ENCODE data around the gene DMD.

- TF ChIP-seq CTCF (conservative IDR thresholded peaks at IDR 0.05) (no peak), EZH2 (IDR thresholded peaks at IDR 0.05; ENCODE audit: low read depth) (no peak)
Observed at GRCh38 chrX:31223817-31224216, 1987.5 kb downstream of the DMD start.
